Testis (tissue), 3 donors: ENCODE measurements around the gene RNF187. TPM values are rescaled to one million over a fixed set of nuclear protein-coding genes. Genes with fewer than 3 reads are reported as not detected.
"Not testable (repeated sequence)": the region's sequence is repeated elsewhere in the genome, so short reads cannot be mapped to it uniquely, and the experiment has no call there.

Experiments used
- DNase-seq: peaks from one replicate; pipeline ENCODE4 v3.0.0-alpha.2; 2019
- H3K27ac ChIP-seq, 2 donors: fragments of 200-600 bp; sonication (generic); one replicate each; pipeline ENCODE4 v1.5.1; 2019
- H3K27me3 ChIP-seq: fragments of 200-600 bp; sonication (generic); one replicate; pipeline ENCODE4 v1.5.1; 2019
- H3K36me3 ChIP-seq: fragments of 200-600 bp; sonication (generic); one replicate; pipeline ENCODE4 v1.5.1; 2017; ENCODE audit warnings: low read depth; ENCODE audit errors: missing control alignments
- H3K4me1 ChIP-seq: fragments of 200-600 bp; sonication (generic); one replicate; pipeline ENCODE4 v1.5.1; 2019
- H3K4me3 ChIP-seq, 2 donors: fragments of 200-600 bp; sonication (generic); one replicate each; pipeline ENCODE4 v1.5.1; 2017 to 2019
- H3K9me3 ChIP-seq: fragments of 200-600 bp; sonication (generic); one replicate; pipeline ENCODE4 v1.5.1; 2017
- POLR2A ChIP-seq: fragments of 450-650 bp; IDR thresholded peaks from one replicate; pipeline ENCODE4 v1.6.1; 2017; ENCODE audit warnings: antibody characterized with exemption, mild to moderate bottlenecking, moderate library complexity
- WGBS, 2 donors: methylation state at CpG; one replicate each; pipeline ENCODE4 v1.1.5; 2018; 5-methylcytosine and 5-hydroxymethylcytosine counted together
- intact Hi-C: fragments of 100-400 bp; cut with DNase I; formaldehyde crosslinking; loops from one replicate; pipeline ENCODE4 v1.15.1; 2023; ENCODE audit warnings: low total_unique reads
- polyA plus RNA-seq: library from polyadenylated mRNA; stranded (reverse); fragments of 350-450 nt; fragmentation: Illumina TruSeq; extraction: RNeasy Lipid Tissue Mini Kit (QIAGEN cat#74804); gene quantifications from one replicate; pipeline ENCODE4 v1.2.3, GENCODE V29; 2014; ENCODE audit warnings: low read depth, low replicate concordance; ENCODE audit not compliant: insufficient read depth
- total RNA-seq, 2 donors: library from RNA; depleted of rRNA; stranded (reverse); fragments of >200 nt; gene quantifications; one replicate each; pipeline ENCODE4 v1.2.3, GENCODE V29; 2016
- TF ChIP-seq, protein P1 (sequence below), 3 experiments: fragments of 450-650 bp in 2 of 3; fragments of 200-600 bp in 1 of 3; sonication (generic) in 1 of 3; IDR thresholded peaks; one replicate each; pipeline ENCODE4 v1.5.1; 2016 to 2019; ENCODE audit warnings: antibody characterized with exemption in 3 of 3, mild to moderate bottlenecking in 2 of 3, moderate library complexity in 1 of 3

RNF187 gene
- total and polyA plus RNA-seq, 3 donors from 2014 or later: 49.3 to 109 (median 86.8) TPM

DNA sequence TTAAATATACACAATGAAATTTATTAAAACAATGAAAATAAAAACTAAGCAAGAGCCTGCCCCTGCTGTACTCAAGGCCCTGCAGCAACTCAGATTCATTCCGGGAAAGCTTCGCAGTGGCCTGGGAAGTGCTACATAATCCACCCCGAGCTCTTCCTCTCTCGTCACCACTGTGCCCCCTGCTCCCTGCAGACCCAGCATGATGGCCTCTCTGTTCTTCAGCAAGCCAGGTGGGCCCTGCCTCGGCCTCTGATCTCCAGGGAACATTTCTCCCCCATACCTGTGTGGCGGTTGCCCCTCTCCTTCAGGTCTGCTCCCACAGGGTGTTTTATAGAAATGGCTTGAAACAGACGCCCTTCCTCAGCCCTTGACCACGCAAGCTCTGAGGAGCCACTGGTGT, 10.6 kb downstream of the RNF187 start:
- TF ChIP-seq, protein P1, sequence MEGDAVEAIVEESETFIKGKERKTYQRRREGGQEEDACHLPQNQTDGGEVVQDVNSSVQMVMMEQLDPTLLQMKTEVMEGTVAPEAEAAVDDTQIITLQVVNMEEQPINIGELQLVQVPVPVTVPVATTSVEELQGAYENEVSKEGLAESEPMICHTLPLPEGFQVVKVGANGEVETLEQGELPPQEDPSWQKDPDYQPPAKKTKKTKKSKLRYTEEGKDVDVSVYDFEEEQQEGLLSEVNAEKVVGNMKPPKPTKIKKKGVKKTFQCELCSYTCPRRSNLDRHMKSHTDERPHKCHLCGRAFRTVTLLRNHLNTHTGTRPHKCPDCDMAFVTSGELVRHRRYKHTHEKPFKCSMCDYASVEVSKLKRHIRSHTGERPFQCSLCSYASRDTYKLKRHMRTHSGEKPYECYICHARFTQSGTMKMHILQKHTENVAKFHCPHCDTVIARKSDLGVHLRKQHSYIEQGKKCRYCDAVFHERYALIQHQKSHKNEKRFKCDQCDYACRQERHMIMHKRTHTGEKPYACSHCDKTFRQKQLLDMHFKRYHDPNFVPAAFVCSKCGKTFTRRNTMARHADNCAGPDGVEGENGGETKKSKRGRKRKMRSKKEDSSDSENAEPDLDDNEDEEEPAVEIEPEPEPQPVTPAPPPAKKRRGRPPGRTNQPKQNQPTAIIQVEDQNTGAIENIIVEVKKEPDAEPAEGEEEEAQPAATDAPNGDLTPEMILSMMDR (IDR thresholded peaks at IDR 0.05): no peak
- TF ChIP-seq POLR2A: no peak
- intact Hi-C loops: loop anchor here (10.0 kb wide), 1 partner anchor 363 kb away; no protein-coding TSS in a partner anchor
- H3K36me3 ChIP-seq: no peaks in the 10 kb centered on the region
- no peak overlapping the region for H3K4me3 ChIP-seq
- H3K4me1 ChIP-seq: no peaks in the 10 kb centered on the region
- H3K9me3 ChIP-seq: no peaks in the 10 kb centered on the region
- WGBS, 2 donors: 90% methylated on average over 8 of the region's 8 CpGs
- no peaks in the 10 kb centered on the region for H3K27me3 ChIP-seq
- no peak for DNase-seq
- H3K27ac ChIP-seq: no peak overlapping the region

DNA sequence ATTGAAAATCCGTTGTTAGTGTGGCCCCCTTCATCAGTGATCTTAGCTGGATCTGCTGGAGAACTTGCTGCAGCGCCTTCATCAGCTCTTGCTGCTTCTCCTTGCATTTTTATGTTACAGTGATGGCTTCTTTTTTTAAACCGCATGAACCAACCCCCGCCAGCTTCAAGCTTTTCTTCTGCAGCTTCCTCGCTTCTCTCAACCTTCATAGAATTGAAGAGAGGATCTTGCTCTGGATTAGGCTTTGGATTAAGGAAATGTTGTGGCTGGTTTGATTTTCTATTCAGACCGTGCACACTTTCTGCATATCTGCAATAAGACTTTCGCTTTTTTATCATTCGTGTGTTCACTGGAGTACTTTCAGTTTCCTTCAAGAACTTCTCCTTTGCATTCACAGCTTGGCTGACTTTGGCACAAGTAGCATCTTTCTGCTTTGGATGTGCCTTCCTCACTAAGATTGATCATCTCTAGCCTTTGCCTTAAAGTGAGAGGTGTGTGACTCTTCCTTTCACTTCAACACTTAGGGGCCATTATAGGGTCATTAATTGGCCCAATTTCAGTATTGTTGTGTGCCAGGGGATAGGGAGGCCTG, 13.1 kb downstream of the RNF187 start:
- H3K9me3 ChIP-seq: no peaks in the 10 kb centered on the region
- no peak overlapping the region for H3K27ac ChIP-seq
- no peaks in the 10 kb centered on the region for H3K27me3 ChIP-seq
- no peak overlapping the region for H3K4me3 ChIP-seq
- DNase-seq: no peak
- 75 to 79% methylated on average over 8 of the region's 8 CpGs for WGBS, 2 donors
- no peaks in the 10 kb centered on the region for H3K4me1 ChIP-seq
- H3K36me3 ChIP-seq: no peaks in the 10 kb centered on the region
- intact Hi-C loops: no loop called here
- TF ChIP-seq, protein P1 (IDR thresholded peaks at IDR 0.05): no peak
- no peak for TF ChIP-seq POLR2A

DNA sequence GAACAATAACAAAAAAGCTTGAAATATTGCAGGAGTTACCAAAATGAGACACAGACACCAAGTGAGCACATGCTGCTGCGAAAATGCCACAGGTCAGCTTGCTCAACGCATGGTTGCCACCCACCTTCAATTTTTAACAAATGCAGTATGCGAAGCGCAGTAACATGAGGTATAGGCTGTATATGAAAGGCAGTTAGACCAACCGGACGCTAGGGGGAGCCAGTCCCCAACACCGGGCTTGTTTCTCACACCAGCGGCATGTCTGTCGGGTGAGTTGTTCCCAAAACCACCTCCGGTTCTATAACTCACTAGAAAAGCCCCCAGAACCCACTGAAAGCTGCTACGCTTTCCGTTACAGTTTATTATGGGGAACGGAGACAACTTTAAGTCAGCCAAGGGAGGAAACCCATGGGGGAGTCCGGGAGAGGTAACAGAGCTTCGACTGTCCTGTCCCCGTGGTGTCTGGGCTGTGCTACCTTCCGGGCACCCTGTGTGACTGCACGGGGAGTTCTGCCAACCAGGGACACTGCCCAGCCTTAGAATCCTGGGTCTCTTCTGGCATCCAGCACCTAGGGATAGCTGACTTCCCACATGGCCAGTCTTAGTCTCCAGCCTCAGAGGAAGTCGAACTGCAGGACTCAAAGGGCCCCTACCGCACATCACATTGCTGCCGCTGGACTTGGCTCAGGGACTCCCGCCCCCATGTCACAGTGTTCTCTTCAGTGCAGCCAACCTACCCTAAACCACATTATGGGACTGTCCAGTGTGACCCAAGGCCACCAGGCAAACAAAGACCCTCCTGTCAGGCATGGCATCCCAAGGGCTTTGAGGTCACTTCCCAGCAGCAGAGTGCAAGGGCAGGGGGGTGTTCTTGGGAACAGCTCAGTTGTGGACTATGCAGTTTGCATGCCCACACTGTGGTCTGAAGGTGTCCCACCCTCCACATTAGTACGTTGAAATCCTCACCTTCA, 14.0 kb downstream of the RNF187 start:
- Histone ChIP-seq H3K9me3 (no peaks in the 10 kb centered on the region), H3K4me3 (peak overlapping the region in 1 of 2 donors; percentile 15), H3K27me3 (no peaks in the 10 kb centered on the region), H3K4me1 (no peaks in the 10 kb centered on the region), H3K36me3 (no peaks in the 10 kb centered on the region), H3K27ac (no peak overlapping the region)
- intact Hi-C loops: no loop called here
- peak; percentile 88 for DNase-seq
- 16 to 17% methylated on average over 14 to 23 of the region's 23 CpGs for WGBS, 2 donors
- TF ChIP-seq POLR2A: no peak
- TF ChIP-seq, protein P1 (IDR thresholded peaks at IDR 0.05): peak; percentile 65 to 91 (median 75)

DNA sequence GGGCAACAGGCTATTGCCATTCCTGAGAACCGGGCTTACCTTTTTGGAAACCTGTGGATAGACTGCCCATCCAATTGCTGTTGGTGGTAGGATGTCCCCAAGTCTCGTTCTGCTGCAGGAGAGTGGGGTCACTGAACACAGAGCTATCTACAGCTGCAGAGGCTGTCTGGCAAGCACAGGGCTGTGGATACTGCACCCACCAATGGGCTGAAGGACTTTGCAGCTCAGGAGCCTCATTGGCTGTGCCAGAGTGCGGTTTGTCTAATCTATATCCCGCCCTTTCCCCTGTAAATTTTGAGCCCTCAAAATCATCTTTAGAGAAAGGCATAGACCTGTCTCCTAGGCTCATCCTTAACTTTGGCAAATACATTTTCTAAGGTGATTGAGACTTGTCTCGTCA, 15.3 kb downstream of the RNF187 start:
- DNase-seq: no peak
- Histone ChIP-seq H3K36me3 (no peaks in the 10 kb centered on the region), H3K9me3 (no peaks in the 10 kb centered on the region), H3K4me3 (no peak overlapping the region), H3K27ac (no peak overlapping the region), H3K4me1 (no peaks in the 10 kb centered on the region), H3K27me3 (no peaks in the 10 kb centered on the region)
- TF ChIP-seq, protein P1 (IDR thresholded peaks at IDR 0.05): no peak
- TF ChIP-seq POLR2A: no peak
- 80% methylated on average over 5 of the region's 5 CpGs for WGBS, 2 donors
- intact Hi-C loops: no loop called here

DNA sequence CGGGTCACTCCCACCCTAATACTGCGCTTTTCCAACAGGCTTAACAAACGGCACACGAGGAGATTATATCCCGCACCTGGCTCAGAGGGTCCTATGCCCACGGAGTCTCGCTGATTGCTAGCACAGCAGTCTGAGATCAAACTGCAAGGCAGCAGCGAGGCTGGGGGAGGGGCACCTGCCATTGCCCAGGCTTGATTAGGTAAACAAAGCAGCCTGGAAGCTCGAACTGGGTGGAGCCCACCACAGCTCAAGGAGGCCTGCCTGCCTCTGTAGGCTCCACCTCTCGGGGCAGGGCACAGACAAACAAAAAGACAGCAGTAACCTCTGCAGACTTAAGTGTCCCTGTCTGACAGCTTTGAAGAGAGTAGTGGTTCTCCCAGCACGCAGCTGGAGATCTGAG, 18.8 kb downstream of the RNF187 start:
- H3K4me1 ChIP-seq, H3K27ac ChIP-seq, intact Hi-C loops, H3K27me3 ChIP-seq, H3K9me3 ChIP-seq, H3K36me3 ChIP-seq, H3K4me3 ChIP-seq, DNase-seq: not testable (repeated sequence)
- WGBS, 2 donors: 79 to 83% methylated on average over 9 to 10 of the region's 11 CpGs
